ENCODE results near the gene NTRK2. TPM values are rescaled to one million over a fixed set of nuclear protein-coding genes. Genes with fewer than 3 reads are reported as not detected.
A peak's percentile ranks its signal among the peaks of the same experiment; 100 is the strongest.

Gene NTRK2
- total RNA-seq, 1 donor from 2014 or later = 1.5 TPM

DNA sequence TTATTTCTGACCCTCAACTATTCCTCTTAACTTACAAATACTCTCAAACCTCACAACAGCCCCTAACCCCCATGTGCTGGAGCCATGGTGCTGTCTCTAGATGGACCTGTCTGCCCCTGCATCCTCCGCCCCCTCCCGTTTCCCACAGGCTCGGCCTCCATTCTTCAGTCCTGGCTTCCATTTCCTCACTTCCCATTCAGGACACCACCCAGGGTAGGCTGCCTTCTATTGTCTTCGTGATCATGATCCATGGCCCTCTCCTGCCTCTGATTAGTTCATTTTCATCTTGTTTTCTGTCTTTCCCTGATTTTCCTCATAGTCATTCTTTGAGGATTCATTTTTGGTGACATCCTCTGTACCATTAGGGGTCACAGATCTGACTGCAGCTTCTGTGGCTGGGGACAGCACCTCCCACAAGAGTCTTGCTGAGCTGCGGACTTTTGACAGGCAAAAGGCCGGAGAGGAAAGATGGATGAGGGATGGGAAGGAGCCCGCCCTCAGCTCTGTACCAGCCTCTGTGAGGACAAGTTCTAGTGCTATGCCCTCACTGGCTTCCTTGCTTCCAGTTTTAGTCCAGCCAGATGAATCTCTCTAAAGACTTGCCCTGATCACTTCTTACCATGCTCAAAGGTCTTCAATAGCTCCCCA is 255.8 kb downstream of the NTRK2 start:
- no peak for DNase-seq (ENCODE audit: low read depth)
- TF ChIP-seq, protein P1, sequence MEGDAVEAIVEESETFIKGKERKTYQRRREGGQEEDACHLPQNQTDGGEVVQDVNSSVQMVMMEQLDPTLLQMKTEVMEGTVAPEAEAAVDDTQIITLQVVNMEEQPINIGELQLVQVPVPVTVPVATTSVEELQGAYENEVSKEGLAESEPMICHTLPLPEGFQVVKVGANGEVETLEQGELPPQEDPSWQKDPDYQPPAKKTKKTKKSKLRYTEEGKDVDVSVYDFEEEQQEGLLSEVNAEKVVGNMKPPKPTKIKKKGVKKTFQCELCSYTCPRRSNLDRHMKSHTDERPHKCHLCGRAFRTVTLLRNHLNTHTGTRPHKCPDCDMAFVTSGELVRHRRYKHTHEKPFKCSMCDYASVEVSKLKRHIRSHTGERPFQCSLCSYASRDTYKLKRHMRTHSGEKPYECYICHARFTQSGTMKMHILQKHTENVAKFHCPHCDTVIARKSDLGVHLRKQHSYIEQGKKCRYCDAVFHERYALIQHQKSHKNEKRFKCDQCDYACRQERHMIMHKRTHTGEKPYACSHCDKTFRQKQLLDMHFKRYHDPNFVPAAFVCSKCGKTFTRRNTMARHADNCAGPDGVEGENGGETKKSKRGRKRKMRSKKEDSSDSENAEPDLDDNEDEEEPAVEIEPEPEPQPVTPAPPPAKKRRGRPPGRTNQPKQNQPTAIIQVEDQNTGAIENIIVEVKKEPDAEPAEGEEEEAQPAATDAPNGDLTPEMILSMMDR (IDR thresholded peaks at IDR 0.05; ENCODE audit: insufficient read depth, low read length, poor library complexity, severe bottlenecking) = no peak
- H3K4me3 ChIP-seq (ENCODE audit: low read depth, low read length) = no peak overlapping the region
- H3K27me3 ChIP-seq (ENCODE audit: control insufficient read depth, insufficient read depth, low read length) = no peaks in the 10 kb centered on the region
- no peaks in the 10 kb centered on the region for H3K36me3 ChIP-seq (ENCODE audit: control insufficient read depth, insufficient read depth, low read length)

DNA sequence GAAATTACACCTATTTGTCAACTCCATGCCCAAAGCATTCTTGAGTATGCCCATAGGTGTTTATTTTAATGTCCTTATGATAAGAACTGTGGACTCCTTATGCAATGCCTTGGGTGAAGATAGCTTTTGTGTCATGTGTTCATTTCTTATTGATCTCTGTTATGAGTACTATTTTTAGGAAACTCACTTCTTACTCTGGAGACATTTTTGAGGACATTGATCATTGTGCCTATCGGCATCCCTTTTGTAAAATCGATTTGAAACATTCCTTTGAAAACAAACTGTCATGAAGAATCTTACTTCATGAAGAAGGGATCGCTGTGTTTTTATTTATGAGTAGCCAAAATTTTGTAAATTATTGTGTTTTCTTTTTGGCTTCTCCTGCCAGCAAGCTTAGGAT is 257.3 kb downstream of the NTRK2 start:
- H3K4me3 ChIP-seq (ENCODE audit: low read depth, low read length) = no peak overlapping the region
- TF ChIP-seq, protein P1 (IDR thresholded peaks at IDR 0.05; ENCODE audit: insufficient read depth, low read length, poor library complexity, severe bottlenecking) = no peak
- H3K36me3 ChIP-seq (ENCODE audit: control insufficient read depth, insufficient read depth, low read length) = no peaks in the 10 kb centered on the region
- no peak for DNase-seq (ENCODE audit: low read depth)
- no peaks in the 10 kb centered on the region for H3K27me3 ChIP-seq (ENCODE audit: control insufficient read depth, insufficient read depth, low read length)

DNA sequence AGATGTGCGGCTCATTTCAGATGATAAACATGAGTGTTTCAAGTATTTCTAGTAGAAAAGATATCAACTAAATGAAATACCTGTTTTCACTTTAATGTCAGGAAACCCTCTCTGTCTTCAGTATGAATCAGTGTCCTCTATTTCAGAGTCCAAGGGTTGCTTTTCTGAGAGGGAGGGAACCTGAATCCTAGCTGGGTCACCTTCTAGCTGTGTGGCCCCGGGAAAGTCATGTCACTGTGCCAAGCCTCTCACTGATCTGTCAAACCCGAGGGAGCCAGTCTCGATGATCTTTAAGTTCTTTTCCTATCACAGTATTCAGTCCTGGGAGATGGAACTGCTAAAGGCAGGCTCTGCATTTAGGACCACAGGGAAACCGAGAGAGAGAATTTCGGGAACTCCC is 258.9 kb downstream of the NTRK2 start:
- Histone ChIP-seq H3K4me3 (ENCODE audit: low read depth, low read length) (no peak overlapping the region), H3K27me3 (ENCODE audit: control insufficient read depth, insufficient read depth, low read length) (no peaks in the 10 kb centered on the region), H3K36me3 (ENCODE audit: control insufficient read depth, insufficient read depth, low read length) (no peaks in the 10 kb centered on the region)
- TF ChIP-seq, protein P1 (IDR thresholded peaks at IDR 0.05; ENCODE audit: insufficient read depth, low read length, poor library complexity, severe bottlenecking) = no peak
- DNase-seq (ENCODE audit: low read depth) = no peak

DNA sequence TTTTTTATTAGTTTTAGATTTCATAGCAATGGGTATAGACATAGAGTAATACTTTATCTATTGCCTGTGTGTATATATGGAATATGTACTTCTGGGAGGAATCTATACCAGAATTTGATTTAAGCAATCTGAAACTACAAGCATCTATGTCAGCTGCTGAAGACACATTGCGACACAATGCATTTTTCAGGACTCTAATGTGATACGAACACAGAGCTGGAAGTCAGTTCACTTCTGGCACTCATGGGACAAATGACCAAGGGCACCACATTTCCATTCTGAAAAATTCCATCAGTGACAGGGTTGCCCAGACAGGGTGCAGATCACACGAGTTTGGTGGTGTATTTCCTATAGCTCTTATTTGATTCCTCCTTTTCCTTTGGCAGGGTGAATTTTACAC is 259.5 kb downstream of the NTRK2 start:
- no peaks in the 10 kb centered on the region for H3K27me3 ChIP-seq (ENCODE audit: control insufficient read depth, insufficient read depth, low read length)
- H3K4me3 ChIP-seq (ENCODE audit: low read depth, low read length) = no peak overlapping the region
- H3K36me3 ChIP-seq (ENCODE audit: control insufficient read depth, insufficient read depth, low read length) = no peaks in the 10 kb centered on the region
- TF ChIP-seq, protein P1 (IDR thresholded peaks at IDR 0.05; ENCODE audit: insufficient read depth, low read length, poor library complexity, severe bottlenecking) = no peak
- no peak for DNase-seq (ENCODE audit: low read depth)

DNA sequence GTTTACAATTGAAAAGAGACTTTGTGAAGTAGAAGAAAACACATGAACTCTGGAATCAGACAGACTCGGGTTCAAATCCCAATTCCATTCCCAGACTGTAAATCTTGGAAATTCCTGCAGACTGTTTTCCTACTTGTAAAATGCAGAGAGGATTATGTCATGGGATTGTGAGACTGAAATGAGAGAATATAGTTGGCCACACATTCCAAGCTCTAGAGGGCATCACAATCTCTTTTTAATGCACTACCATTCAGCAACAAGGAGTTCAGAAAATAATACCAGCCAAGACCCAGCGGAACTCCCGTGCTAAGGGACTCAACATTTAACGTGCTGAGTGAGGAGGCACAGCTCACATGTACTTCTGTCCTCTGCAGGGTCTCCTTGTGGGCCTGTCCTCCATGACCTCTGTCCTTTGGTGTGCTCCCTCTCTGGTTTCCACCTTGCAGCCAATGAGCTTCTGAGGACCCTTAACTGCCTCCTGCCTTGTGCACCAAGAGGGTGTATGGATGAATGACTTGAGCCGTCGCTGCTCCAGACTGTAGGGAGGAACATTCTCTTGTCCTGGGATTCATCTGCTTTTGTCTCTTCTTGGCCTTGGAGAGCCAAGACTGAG is 263.5 kb downstream of the NTRK2 start:
- no peak overlapping the region for H3K4me3 ChIP-seq (ENCODE audit: low read depth, low read length)
- H3K27me3 ChIP-seq (ENCODE audit: control insufficient read depth, insufficient read depth, low read length) = no peaks in the 10 kb centered on the region
- no peaks in the 10 kb centered on the region for H3K36me3 ChIP-seq (ENCODE audit: control insufficient read depth, insufficient read depth, low read length)
- TF ChIP-seq, protein P1 (IDR thresholded peaks at IDR 0.05; ENCODE audit: insufficient read depth, low read length, poor library complexity, severe bottlenecking) = peak; percentile 47
- DNase-seq (ENCODE audit: low read depth) = no peak

Data from kidney epithelial cell (primary cell).